ENCODE measurements around the gene ANGEL2.

The ANGEL2 gene

GRCh38 chr1:212951947-212952640 lies 63.6 kb downstream of the ANGEL2 start:
- FAIRE-seq = no peak

GRCh38 chr1:212951126-212951946 lies 64.3 kb downstream of the ANGEL2 start:
- peak; percentile 23 for DNase-seq (ENCODE audit: low spot score)
- no peak for FAIRE-seq

More at GRCh38 chr1:212951947-212952640, 63.6 kb downstream of the ANGEL2 start:
- DNase-seq (ENCODE audit: low spot score) = no peak

GRCh38 chr1:212950243-212951125 lies 65.2 kb downstream of the ANGEL2 start, which contains the start of gene VASH2:
Gene VASH2 (plus strand): TSS chr1:212950541. CDS start chr1:212951543, 1,002 bp downstream.
- DNase-seq (ENCODE audit: low spot score) (peak; percentile 96), FAIRE-seq (no peak)

DNA sequence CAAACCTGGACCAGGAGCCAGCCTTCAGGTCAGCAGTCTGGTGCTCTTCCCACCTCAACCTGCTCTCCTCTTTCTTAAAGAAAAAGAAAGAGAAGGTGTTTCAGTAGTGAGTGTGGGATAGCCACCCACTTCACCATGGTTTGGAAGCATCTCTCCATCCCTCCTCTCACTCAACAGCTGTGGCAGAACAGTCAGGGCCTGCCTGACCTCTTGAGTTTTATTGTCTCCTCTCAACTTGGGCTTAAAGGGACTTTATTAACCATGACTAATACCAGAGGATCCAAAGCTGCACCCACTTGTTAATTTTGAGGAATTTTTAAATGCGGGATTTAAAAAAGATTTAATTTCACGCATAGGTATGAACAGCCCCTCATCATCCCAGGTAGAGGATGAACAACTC lies 65.9 kb downstream of the ANGEL2 start:
- DNase-seq (ENCODE audit: low spot score) = no peak
- FAIRE-seq = no peak

DNA sequence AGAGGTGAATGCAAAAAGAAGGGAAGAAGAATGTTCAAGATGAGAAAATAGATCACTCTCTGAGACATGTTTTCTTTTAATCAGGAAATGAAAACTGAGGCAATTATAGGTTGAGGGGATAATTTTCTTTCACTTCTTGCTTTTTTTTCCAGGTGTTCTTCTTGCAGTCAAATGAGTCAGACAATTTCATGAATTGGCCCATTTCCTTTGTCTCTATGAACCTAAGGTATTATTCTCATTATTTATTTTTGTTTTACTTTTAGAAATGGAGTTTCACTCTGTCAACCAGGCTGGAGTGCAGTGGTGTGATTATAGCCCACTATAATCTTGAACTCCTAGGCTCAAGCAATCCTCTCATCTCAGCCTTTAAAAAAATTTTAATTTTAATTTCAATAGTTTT lies 68.8 kb downstream of the ANGEL2 start:
- DNase-seq (ENCODE audit: low spot score) (no peak), FAIRE-seq (no peak)

- FAIRE-seq (no peak), DNase-seq (ENCODE audit: low spot score) (no peak)
Measured at GRCh38 chr1:212945463-212946160, 70.1 kb downstream of the ANGEL2 start.

DNA sequence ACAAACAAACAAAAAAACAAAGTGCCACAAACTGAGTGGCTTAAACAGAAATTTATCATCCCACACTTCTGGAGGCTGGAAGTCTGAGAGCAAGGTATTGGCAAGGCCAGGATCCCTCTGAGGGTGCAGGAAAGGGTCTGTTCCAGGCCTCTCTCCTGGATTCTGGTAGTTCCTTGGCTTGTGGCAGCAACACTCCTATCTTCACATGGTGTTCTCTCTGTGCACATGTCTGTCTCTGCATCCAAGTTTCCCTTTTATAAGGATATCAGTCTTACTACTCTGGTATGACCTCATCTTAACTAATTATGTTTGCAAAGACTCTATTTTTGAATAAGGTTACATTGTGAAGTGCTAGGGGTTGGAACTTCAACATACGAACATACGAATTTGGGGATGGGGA lies 70.6 kb downstream of the ANGEL2 start:
- FAIRE-seq = no peak
- no peak for DNase-seq (ENCODE audit: low spot score)

GRCh38 chr1:212944229-212944901 lies 71.3 kb downstream of the ANGEL2 start:
- no peak for FAIRE-seq
- no peak for DNase-seq (ENCODE audit: low spot score)

DNA sequence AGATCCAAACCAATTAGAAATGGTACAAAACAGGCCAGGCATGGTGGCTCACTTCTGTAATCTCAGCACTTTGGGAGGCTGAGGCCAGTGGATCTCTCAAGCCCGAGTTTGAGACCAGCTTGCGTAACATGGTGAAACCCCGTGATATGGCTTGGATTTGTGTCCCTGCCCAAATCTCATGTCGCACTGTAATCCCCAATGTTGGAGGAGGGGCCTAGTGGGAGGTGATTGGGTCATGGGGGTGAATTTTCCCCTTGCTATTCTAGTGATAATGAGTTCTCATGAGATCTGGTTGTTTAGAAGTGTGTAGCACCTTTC lies 72.3 kb downstream of the ANGEL2 start:
- no peak for FAIRE-seq
- no peak for DNase-seq (ENCODE audit: low spot score)

GRCh38 chr1:212942679-212943392 lies 72.8 kb downstream of the ANGEL2 start:
- DNase-seq (ENCODE audit: low spot score) (no peak), FAIRE-seq (no peak)
